Stimulated activated naive CD8-positive, alpha-beta T cell treated with anti-CD3 and anti-CD28 coated beads, Interleukin-15, Interleukin-2, amounts not matched to agents 100 ng/mL and 50 ng/mL, for 24 hours (primary cell): ENCODE results near the gene ALDH1A3.

Experiments used
- H3K27ac Mint-ChIP-seq: one replicate; pipeline ENCODE4 v1.8.0; 2021; ENCODE audit warnings: mild to moderate bottlenecking, mixed read lengths
- H3K27me3 Mint-ChIP-seq: one replicate; pipeline ENCODE4 v1.8.0; 2021; ENCODE audit warnings: mixed read lengths
- H3K36me3 Mint-ChIP-seq: one replicate; pipeline ENCODE4 v1.8.0; 2021; ENCODE audit warnings: low read depth, mixed read lengths
- H3K4me1 Mint-ChIP-seq: one replicate; pipeline ENCODE4 v1.8.0; 2021; ENCODE audit warnings: low read depth, mixed read lengths
- H3K4me3 Mint-ChIP-seq: one replicate; pipeline ENCODE4 v1.8.0; 2021; ENCODE audit warnings: mild to moderate bottlenecking, mixed read lengths
- H3K9me3 Mint-ChIP-seq: one replicate; pipeline ENCODE4 v1.8.0; 2021; ENCODE audit warnings: mixed read lengths

ALDH1A3 gene

GRCh38 chr15:100887211-100887913, 7.7 kb downstream of the ALDH1A3 start:
- H3K9me3 Mint-ChIP-seq, result no peaks in the 10 kb centered on the region
- no peaks in the 10 kb centered on the region for H3K36me3 Mint-ChIP-seq
- peaks cover 56% of the 10 kb centered on the region for H3K27me3 Mint-ChIP-seq
- H3K4me1 Mint-ChIP-seq, result no peaks in the 10 kb centered on the region
- H3K27ac Mint-ChIP-seq, result no peak overlapping the region
- no peak overlapping the region for H3K4me3 Mint-ChIP-seq

GRCh38 chr15:100889385-100890050, 9.9 kb downstream of the ALDH1A3 start:
- Mint-ChIP-seq H3K4me3 (no peak overlapping the region), H3K36me3 (no peaks in the 10 kb centered on the region), H3K27ac (no peak overlapping the region), H3K9me3 (no peaks in the 10 kb centered on the region), H3K27me3 (peaks cover 49% of the 10 kb centered on the region), H3K4me1 (no peaks in the 10 kb centered on the region)

GRCh38 chr15:100890051-100890720, 10.6 kb downstream of the ALDH1A3 start:
- H3K36me3 Mint-ChIP-seq, result no peaks in the 10 kb centered on the region

GRCh38 chr15:100890850-100891249, 11.2 kb downstream of the ALDH1A3 start:
- H3K4me3 Mint-ChIP-seq, result no peak overlapping the region
- H3K36me3 Mint-ChIP-seq, result no peaks in the 10 kb centered on the region
- H3K4me1 Mint-ChIP-seq, result no peaks in the 10 kb centered on the region
- peaks cover 41% of the 10 kb centered on the region for H3K27me3 Mint-ChIP-seq
- H3K27ac Mint-ChIP-seq, result no peak overlapping the region
- H3K9me3 Mint-ChIP-seq, result no peaks in the 10 kb centered on the region

More at GRCh38 chr15:100890051-100890720, 10.6 kb downstream of the ALDH1A3 start:
- no peaks in the 10 kb centered on the region for H3K9me3 Mint-ChIP-seq
- peaks cover 43% of the 10 kb centered on the region for H3K27me3 Mint-ChIP-seq
- no peak overlapping the region for H3K27ac Mint-ChIP-seq
- no peaks in the 10 kb centered on the region for H3K4me1 Mint-ChIP-seq
- H3K4me3 Mint-ChIP-seq, result no peak overlapping the region

GRCh38 chr15:100891307-100892012, 11.8 kb downstream of the ALDH1A3 start:
- no peak overlapping the region for H3K4me3 Mint-ChIP-seq
- no peak overlapping the region for H3K27ac Mint-ChIP-seq
- H3K27me3 Mint-ChIP-seq, result peaks cover 47% of the 10 kb centered on the region
- H3K36me3 Mint-ChIP-seq, result no peaks in the 10 kb centered on the region
- H3K9me3 Mint-ChIP-seq, result no peaks in the 10 kb centered on the region
- no peaks in the 10 kb centered on the region for H3K4me1 Mint-ChIP-seq

- no peak overlapping the region for H3K4me3 Mint-ChIP-seq
- H3K27ac Mint-ChIP-seq, result no peak overlapping the region
- H3K27me3 Mint-ChIP-seq, result peaks cover 47% of the 10 kb centered on the region
- H3K9me3 Mint-ChIP-seq, result no peaks in the 10 kb centered on the region
- H3K36me3 Mint-ChIP-seq, result no peaks in the 10 kb centered on the region
- no peaks in the 10 kb centered on the region for H3K4me1 Mint-ChIP-seq
These were observed 12.4 kb downstream of the ALDH1A3 start for GRCh38 chr15:100892013-100892355.

GRCh38 chr15:100893261-100893963, 13.8 kb downstream of the ALDH1A3 start:
- no peaks in the 10 kb centered on the region for H3K36me3 Mint-ChIP-seq
- H3K9me3 Mint-ChIP-seq, result no peaks in the 10 kb centered on the region
- H3K4me3 Mint-ChIP-seq, result no peak overlapping the region
- peaks cover 47% of the 10 kb centered on the region for H3K27me3 Mint-ChIP-seq
- no peaks in the 10 kb centered on the region for H3K4me1 Mint-ChIP-seq
- H3K27ac Mint-ChIP-seq, result no peak overlapping the region

GRCh38 chr15:100893964-100894295, 14.3 kb downstream of the ALDH1A3 start:
- H3K9me3 Mint-ChIP-seq, result no peaks in the 10 kb centered on the region
- no peaks in the 10 kb centered on the region for H3K36me3 Mint-ChIP-seq
- no peak overlapping the region for H3K27ac Mint-ChIP-seq
- no peak overlapping the region for H3K4me3 Mint-ChIP-seq
- peaks cover 47% of the 10 kb centered on the region for H3K27me3 Mint-ChIP-seq
- no peaks in the 10 kb centered on the region for H3K4me1 Mint-ChIP-seq

GRCh38 chr15:100895721-100896120, 16.1 kb downstream of the ALDH1A3 start:
- Mint-ChIP-seq H3K4me1 (no peaks in the 10 kb centered on the region), H3K27ac (no peak overlapping the region), H3K27me3 (peaks cover 31% of the 10 kb centered on the region), H3K4me3 (no peak overlapping the region), H3K36me3 (no peaks in the 10 kb centered on the region), H3K9me3 (no peaks in the 10 kb centered on the region)

GRCh38 chr15:100897221-100898151, 17.9 kb downstream of the ALDH1A3 start:
- Mint-ChIP-seq H3K27ac (no peak overlapping the region), H3K4me3 (no peak overlapping the region), H3K27me3 (peaks cover 23% of the 10 kb centered on the region), H3K9me3 (no peaks in the 10 kb centered on the region), H3K4me1 (no peaks in the 10 kb centered on the region), H3K36me3 (no peaks in the 10 kb centered on the region)

GRCh38 chr15:100898152-100898490, 18.5 kb downstream of the ALDH1A3 start:
- H3K27ac Mint-ChIP-seq, result no peak overlapping the region
- H3K36me3 Mint-ChIP-seq, result no peaks in the 10 kb centered on the region
- peaks cover 18% of the 10 kb centered on the region for H3K27me3 Mint-ChIP-seq

GRCh38 chr15:100898661-100899462, 19.2 kb downstream of the ALDH1A3 start:
- H3K27ac Mint-ChIP-seq, result no peak overlapping the region
- peaks cover 11% of the 10 kb centered on the region for H3K27me3 Mint-ChIP-seq
- H3K4me1 Mint-ChIP-seq, result no peaks in the 10 kb centered on the region
- no peaks in the 10 kb centered on the region for H3K9me3 Mint-ChIP-seq
- H3K36me3 Mint-ChIP-seq, result no peaks in the 10 kb centered on the region
- no peak overlapping the region for H3K4me3 Mint-ChIP-seq

More at GRCh38 chr15:100898152-100898490, 18.5 kb downstream of the ALDH1A3 start:
- Mint-ChIP-seq H3K4me3 (no peak overlapping the region), H3K4me1 (no peaks in the 10 kb centered on the region), H3K9me3 (no peaks in the 10 kb centered on the region)

GRCh38 chr15:100899601-100900000, 20.0 kb downstream of the ALDH1A3 start:
- Mint-ChIP-seq H3K36me3 (no peaks in the 10 kb centered on the region), H3K4me1 (no peaks in the 10 kb centered on the region), H3K4me3 (no peak overlapping the region)

More at GRCh38 chr15:100899601-100900000, 20.0 kb downstream of the ALDH1A3 start:
- peaks cover 11% of the 10 kb centered on the region for H3K27me3 Mint-ChIP-seq
- H3K27ac Mint-ChIP-seq, result no peak overlapping the region
- H3K9me3 Mint-ChIP-seq, result no peaks in the 10 kb centered on the region
